ENCODE data around the gene PSMA7.
A peak's percentile ranks its signal among the peaks of the same experiment; 100 is the strongest.

GRCh38 chr20:62182469-62183425 lies 39.6 kb upstream of the PSMA7 start, which contains the start of gene MTG2:
- peak in 4 of 7 experiments; percentile 17 to 28 (median 25) for TF ChIP-seq CTCF (IDR thresholded peaks at IDR 0.05)
- TF ChIP-seq POLR2A (IDR thresholded peaks at IDR 0.05) = peak; percentile 72 to 92 (median 88)

Measured in body of pancreas (tissue), 4 donors.